K562 (cell line): ENCODE measurements around the gene RHBG. TPM values are rescaled to one million over a fixed set of nuclear protein-coding genes. Genes with fewer than 3 reads are reported as not detected.

Experiments
- ARID2 ChIP-seq: fragments of 450-650 bp; IDR thresholded peaks from 2 replicates; pipeline ENCODE4 v1.6.1; 2017; ENCODE audit warnings: antibody characterized with exemption, mild to moderate bottlenecking
- CBX1 ChIP-seq: sonication (generic); IDR thresholded peaks from 2 replicates; pipeline ENCODE4 v1.6.1; 2016; ENCODE audit warnings: antibody characterized with exemption, low read depth, mild to moderate bottlenecking
- ELK1 ChIP-seq: sonication (generic); formaldehyde crosslinking; IDR thresholded peaks from 2 replicates; pipeline ENCODE4 v1.8.1; 2022; ENCODE audit warnings: missing genetic modification reagents
- ETS2 ChIP-seq: IDR thresholded peaks from 2 replicates; pipeline ENCODE4 v1.6.1; 2016; ENCODE audit warnings: borderline replicate concordance, missing genetic modification characterization, mild to moderate bottlenecking, moderate library complexity, missing compliant biosample characterization; ENCODE audit not compliant: poor library complexity, severe bottlenecking
- FIP1L1 ChIP-seq: fragments of 200-400 bp; formaldehyde crosslinking; IDR thresholded peaks from 2 replicates; pipeline ENCODE4 v1.6.1; 2018; ENCODE audit warnings: mild to moderate bottlenecking, low read depth, low read length; ENCODE audit not compliant: poor library complexity, severe bottlenecking
- FOXO4 ChIP-seq: fragments of 450-650 bp; formaldehyde crosslinking; IDR thresholded peaks from 2 replicates; pipeline ENCODE4 v1.4.0; 2020; ENCODE audit warnings: mild to moderate bottlenecking, moderate library complexity
- GTF2F1 ChIP-seq: IDR thresholded peaks from 2 replicates; pipeline ENCODE4 v1.6.1; 2011; ENCODE audit warnings: low read depth, low read length, improper control_type of control experiment
- MECOM ChIP-seq: fragments of 250-450 bp; sonication (Bioruptor Pico); IDR thresholded peaks from 2 replicates; pipeline ENCODE4 v1.8.0; 2022; ENCODE audit warnings: inconsistent platforms
- NCOA6 ChIP-seq: fragments of 450-650 bp; IDR thresholded peaks from 2 replicates; pipeline ENCODE4 v1.6.1; 2017; ENCODE audit warnings: mild to moderate bottlenecking
- NFRKB ChIP-seq: fragments of 450-650 bp; IDR thresholded peaks from 2 replicates; pipeline ENCODE4 v1.6.1; 2016; ENCODE audit warnings: low read depth
- RAD51 ChIP-seq: fragments of 450-650 bp; IDR thresholded peaks from 2 replicates; pipeline ENCODE4 v1.7.1; 2016; ENCODE audit warnings: low read depth, mild to moderate bottlenecking, borderline replicate concordance
- TARDBP ChIP-seq: fragments of 450-650 bp; IDR thresholded peaks from 2 replicates; pipeline ENCODE4 v1.6.1; 2016
- TFAM ChIP-seq: fragments of 250-450 bp; sonication (Bioruptor Pico); conservative IDR thresholded peaks from 2 replicates; pipeline ENCODE4 v1.5.0; 2021; ENCODE audit warnings: mild to moderate bottlenecking, moderate library complexity
- ZNF280A ChIP-seq: fragments of 450-650 bp; IDR thresholded peaks from 2 replicates; pipeline ENCODE4 v1.6.1; 2018; ENCODE audit warnings: mild to moderate bottlenecking, low read depth; ENCODE audit not compliant: partially characterized antibody
- ZNF316 ChIP-seq: fragments of 450-650 bp; IDR thresholded peaks from 2 replicates; pipeline ENCODE4 v1.6.1; 2016
- ZNF592 ChIP-seq: fragments of 450-650 bp; IDR thresholded peaks from 2 replicates; pipeline ENCODE4 v1.6.1; 2017; ENCODE audit warnings: antibody characterized with exemption, mild to moderate bottlenecking
- polyA plus RNA-seq, 8 experiments: library from polyadenylated mRNA; depleted of rRNA in 4 of 8; stranded (reverse) in 5 of 8; unstranded in 3 of 8; fragments of >200 nt; fragmentation: Nextera tagmentation in 2 of 8; fragmentation: Illumina TruSeq in 1 of 8; extraction: Ambion mirVana in 2 of 8; extraction: Trizol in 1 of 8; gene quantifications; 2 replicates each; pipeline versions ENCODE4 v1.2.1 to v1.2.3, GENCODE V29; 2011 to 2014; ENCODE audit warnings: inconsistent platforms in 1 of 8, missing spikeins in 1 of 8
- total RNA-seq, 7 experiments: library from RNA; depleted of rRNA in 6 of 7; stranded (reverse); fragments of >200 nt in 6 of 7; fragmentation: Illumina TruSeq in 2 of 7; extraction: Trizol in 2 of 7; gene quantifications; 2 replicates each; pipeline versions ENCODE4 v1.2.1 to v1.2.3, GENCODE V29; 2011 to 2021; ENCODE audit warnings: low replicate concordance in 1 of 7
- TF ChIP-seq, protein P1 (sequence below): fragments of 250-450 bp; sonication (Bioruptor Pico); IDR thresholded peaks from 2 replicates; pipeline ENCODE4 v1.5.0; 2020; ENCODE audit warnings: mild to moderate bottlenecking
- TF ChIP-seq, protein P2 (sequence below): sonication (generic); formaldehyde crosslinking; IDR thresholded peaks from 2 replicates; pipeline ENCODE4 v1.8.0; 2022; ENCODE audit warnings: missing genetic modification reagents, mild to moderate bottlenecking, moderate library complexity, borderline replicate concordance

RHBG gene
- total and polyA plus RNA-seq, 9 of the 15 experiments (the other 6 are each of a cell fraction or from before 2014, with no cell fraction given), result not detected

GRCh38 chr1:156356875-156357534 lies 12.0 kb upstream of the RHBG start (continued):
- TF ChIP-seq ZNF280A (no peak), ETS2 (tag) (no peak), GTF2F1 (no peak), NCOA6 (no peak), NFRKB (no peak), TFAM (no peak), MECOM (CRISPR knock-in tag) (no peak), RAD51 (no peak), FOXO4 (CRISPR knock-in tag) (no peak), TARDBP (no peak), ARID2 (no peak), ZNF316 (peak; percentile 46; the same call in 1 of the 2 replicates), FIP1L1 (no peak), ELK1 (no peak), CBX1 (no peak), ZNF592 (no peak)
- TF ChIP-seq, protein P1, sequence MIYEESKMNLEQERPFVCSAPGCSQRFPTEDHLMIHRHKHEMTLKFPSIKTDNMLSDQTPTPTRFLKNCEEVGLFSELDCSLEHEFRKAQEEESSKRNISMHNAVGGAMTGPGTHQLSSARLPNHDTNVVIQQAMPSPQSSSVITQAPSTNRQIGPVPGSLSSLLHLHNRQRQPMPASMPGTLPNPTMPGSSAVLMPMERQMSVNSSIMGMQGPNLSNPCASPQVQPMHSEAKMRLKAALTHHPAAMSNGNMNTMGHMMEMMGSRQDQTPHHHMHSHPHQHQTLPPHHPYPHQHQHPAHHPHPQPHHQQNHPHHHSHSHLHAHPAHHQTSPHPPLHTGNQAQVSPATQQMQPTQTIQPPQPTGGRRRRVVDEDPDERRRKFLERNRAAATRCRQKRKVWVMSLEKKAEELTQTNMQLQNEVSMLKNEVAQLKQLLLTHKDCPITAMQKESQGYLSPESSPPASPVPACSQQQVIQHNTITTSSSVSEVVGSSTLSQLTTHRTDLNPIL, result no peak
- TF ChIP-seq, protein P2, sequence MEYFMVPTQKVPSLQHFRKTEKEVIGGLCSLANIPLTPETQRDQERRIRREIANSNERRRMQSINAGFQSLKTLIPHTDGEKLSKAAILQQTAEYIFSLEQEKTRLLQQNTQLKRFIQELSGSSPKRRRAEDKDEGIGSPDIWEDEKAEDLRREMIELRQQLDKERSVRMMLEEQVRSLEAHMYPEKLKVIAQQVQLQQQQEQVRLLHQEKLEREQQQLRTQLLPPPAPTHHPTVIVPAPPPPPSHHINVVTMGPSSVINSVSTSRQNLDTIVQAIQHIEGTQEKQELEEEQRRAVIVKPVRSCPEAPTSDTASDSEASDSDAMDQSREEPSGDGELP (CRISPR knock-in tag), result peak; percentile 67; the same call in 1 of the 2 replicates
